NOMO-1 treated with DMSO at 0.1 percent for 48 hours (cell line): Measurements from ENCODE around the gene AREL1.

Experiments used
- DNase-seq: peaks from one replicate; lab custom pipeline; 2025; ENCODE audit not compliant: unreplicated experiment; lab: John Stamatoyannopoulos, UW

Gene AREL1

DNA sequence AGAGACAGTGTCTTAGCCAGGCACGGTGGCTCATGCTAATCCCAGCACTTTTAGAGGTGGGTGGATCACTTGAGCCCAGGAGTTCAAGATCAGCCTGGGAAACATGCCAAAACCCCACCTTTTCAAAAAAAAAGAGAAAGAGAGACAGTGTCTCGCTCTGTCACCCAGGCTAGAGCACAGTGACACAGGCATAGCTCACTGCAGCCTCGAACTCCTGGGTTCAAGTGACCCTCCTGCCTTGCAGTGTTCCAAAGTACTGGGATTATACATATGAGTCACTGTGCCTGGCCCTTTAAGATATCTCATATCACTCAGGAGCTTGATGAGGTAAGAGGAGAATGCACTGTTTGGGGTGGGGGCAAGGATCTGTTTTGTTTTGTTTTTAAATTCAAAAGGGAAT lies 52.7 kb downstream of the AREL1 start:
- DNase-seq, result no peak

DNA sequence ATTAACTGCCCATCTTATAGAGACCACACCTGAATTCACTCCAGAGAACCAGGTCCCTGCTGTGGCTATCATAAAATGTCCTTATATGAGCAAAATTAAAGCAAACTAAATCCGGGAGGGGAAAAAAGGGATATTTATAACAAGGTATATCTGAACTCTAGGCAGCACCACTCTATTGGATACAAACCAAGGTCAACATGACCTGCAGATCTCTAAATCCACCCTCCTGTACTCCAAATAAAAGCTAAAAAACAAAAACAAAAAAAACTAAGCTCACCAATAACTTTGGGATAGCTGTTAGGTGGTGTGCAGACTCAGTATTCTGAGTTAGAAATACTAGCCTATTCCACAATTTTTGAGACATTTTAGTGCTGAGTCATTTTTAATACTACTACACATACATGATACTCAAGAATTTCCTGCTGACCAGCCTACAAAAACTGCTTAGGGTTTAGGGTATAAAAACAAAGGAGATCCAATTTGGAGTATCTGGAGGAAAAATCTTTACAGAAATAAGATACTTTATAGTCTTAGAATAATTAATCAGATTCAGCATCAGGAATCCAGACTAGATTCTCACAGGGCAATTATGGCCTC lies 54.2 kb downstream of the AREL1 start:
- no peak for DNase-seq

DNA sequence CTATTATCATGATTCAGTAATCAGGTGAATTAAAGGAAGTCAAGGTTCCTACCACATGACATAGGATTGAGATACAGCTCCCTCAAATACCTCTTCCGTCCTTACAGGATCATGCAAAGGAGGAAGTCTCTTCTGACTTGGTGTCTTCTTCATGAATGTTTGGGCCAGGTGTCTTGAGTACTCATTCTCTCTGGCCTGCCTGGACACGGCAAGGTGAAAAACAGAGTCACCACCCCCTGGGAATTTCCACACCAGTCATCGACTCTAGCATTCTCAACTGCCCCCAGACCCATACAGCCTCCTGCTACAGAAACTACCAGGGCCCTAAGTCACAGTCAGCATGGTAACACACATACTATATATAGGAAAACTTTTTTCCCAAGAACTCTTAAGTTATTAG lies 55.9 kb downstream of the AREL1 start:
- no peak for DNase-seq

DNA sequence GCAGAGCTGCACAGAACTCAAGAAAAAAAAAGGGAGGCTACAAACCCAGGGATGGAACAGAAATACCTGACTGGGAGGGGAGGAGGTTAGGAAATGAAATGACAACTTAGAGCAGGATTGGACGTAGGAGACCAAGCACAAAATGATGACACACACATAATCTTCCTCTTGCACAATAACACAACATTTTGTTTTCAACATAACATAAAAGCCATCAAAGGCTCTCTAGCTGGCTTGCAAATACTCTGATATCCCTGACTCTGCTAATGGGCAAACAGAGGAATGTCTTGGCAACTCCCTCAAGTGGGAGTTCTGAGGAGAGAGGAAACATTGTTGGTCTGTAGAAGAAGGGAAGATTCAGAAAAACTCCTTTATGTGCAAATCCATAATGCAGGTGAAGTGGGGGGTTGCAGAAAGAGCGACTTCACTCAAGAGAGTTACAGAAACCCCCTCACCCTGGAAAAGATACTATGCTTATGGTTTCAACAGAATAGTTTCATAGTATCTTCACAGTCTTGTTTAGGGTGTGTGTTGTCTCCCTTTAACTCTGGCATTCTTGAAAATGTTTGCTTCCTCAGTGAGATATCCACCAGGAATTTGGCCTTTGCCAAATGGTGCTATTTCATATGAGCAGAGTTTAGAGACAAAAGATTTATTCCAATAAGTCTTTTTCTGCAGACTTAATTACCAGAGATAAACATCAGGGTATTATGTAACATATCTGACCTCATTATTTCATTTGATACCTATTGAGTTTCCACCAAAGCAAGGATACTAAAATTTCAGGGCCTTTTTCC lies 57.1 kb downstream of the AREL1 start:
- no peak for DNase-seq

DNA sequence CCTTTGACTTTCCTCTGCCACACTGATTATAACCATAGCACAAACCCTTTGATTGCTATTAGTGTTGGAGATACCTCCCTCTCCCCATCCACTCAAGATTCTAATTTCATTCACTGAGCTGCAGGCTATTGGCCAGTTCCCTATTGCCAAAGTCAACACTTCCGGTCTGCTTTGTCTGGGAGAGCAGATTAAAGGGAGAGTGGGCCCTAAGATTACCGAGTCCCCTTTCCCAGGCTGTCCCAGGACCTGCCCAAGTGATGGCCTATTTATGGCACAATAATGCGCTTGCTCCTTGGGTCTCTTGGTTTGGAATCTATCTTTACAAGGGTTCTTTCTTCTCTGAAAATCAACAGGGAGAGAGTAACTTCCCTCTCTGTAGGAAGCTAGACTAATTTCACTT lies 57.9 kb downstream of the AREL1 start:
- DNase-seq, result no peak

DNA sequence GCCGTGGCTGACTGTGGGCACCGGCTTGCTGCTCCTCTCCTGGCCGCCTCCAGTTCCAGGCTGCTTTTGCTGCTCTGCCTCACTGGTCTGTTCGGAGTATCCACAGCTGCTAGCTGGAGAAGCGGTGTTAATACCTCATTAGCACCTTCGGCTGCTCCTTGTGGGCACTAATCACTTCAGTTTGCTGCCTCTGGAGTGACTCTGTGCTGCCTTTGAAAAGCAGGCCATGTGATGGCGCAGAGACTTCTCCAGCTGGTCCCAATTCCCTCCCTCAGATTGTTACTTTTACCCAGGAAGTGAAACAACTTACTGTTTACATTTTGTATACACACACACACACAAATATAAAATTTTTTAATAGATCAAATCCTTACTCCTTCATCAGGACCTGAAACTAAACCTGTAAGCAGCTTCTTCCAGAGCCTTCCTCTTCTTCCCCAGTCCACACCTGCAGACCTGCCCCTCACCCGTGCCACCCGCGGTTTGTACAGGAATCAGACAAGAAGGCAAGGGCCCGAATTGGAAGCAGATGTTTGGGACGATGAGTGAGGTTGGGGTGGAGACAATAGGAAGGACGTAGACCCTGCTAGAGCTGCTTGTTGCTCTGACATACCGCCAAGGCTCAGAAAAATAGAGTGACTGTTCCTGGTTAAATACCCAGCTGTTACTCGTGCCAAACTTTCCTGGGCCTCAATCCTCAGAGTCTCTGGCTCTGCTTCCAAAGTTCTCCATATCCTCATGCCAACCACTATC lies 59.3 kb downstream of the AREL1 start:
- DNase-seq, result no peak

DNA sequence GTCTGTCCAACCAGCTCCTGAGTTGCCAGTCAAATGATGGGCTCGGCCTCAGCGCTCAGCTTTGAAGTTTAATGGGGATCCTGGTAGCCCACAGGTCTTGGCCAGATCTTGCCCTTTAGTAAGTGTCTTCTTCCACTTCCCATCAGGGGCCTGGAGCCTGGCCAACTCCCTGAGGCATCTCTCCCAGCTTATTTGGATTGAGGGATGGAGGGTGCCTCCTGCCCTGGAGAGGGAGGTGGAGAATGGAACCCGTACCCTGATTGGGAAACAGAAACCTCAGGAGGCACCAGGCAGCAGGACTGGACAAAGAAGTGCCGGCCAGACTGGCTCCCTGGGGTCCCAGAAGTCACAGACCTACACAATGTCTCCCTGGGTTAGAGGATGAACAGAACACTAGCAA lies 60.3 kb downstream of the AREL1 start:
- DNase-seq, result no peak

DNA sequence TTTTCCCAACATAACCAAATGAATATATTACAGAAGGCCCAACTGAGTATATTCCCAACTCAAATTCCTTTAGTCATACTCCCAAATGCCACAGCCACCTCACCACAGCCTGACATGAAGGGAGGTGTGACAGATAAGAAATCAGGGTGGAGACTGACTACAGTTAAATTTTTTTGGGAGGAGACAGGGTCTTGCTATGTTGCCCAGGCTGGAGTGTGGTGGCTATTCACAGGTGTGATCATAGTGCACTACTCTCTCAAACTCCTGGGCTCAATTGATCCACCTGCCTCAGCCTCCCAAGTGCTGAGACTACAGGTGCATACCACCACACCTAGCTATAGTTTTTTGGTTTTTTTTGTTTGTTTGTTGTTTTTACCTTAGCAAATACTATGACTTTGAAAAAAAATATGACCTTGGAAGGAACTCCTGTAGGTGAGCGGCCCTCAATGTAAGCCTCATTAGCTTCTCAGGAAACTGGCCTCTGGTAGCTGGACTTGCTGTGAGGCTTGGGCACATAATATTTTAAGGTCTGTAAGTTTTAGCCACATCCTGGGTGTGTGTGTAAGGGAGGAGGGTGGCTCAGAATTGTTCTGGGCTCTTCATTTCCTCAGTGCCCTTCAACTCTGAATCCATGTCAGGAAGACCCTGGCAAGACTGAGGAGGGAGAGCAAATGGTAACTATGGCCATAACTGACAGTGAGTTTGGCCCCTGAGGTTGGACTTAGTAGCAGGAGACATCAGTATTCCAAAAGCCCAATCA lies 61.8 kb downstream of the AREL1 start:
- no peak for DNase-seq

DNA sequence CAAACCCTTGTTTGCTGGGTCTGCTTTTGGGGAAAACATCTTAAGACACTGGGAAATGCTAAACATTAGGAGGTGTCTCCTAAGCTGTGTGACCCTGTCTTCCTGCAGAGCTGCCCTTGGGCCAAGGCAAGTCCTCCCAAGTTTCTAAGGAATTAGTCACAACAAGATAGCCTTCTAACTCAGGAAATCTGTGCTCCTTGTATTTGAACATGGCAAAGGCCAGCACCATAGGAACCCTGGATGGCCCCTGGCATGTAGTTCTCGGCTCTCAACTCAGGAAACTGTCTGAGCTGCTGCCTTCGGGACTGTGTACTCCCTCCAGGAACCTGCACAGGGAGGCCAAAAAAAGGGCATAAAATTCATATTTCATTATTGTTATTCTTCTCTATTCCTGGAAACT lies 63.2 kb downstream of the AREL1 start:
- DNase-seq, result no peak

DNA sequence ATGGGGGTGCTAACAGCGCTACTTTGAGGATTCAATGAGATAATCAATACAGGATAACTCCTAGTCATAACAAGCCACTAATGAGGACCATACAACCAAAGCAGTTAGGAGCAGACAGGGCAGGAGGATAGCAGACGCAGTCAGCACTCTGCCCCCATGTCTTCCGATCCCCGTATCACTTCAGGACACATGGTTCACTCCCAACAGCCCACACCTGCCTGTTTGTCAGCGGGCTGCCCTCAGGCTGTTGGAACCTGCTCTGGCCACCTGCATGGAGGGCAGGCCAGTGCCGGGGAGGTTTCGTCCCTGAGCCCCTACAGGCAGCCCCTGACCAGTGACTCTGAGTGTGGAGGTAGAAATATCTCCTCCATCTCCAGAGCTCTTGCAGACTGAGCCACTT lies 63.7 kb downstream of the AREL1 start:
- DNase-seq, result no peak

DNA sequence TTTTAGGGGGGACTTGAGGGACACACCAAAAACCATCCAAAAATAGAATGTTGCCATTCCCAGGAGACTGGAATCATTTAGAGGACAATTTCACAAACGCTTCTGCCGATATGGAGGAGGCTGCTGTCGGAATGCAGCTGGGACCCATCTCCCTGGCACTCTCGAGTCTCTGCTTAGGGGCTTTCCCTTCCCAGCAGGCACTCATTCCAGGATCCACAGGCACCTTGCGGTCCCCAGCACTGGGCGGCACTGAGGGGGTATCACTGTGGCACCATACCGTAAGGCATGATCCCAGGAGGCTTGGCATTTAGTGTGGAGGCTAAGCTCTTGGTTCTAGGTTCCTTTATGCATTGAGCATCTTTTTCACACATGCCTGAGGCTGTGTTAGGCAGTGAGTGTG lies 64.3 kb downstream of the AREL1 start:
- DNase-seq, result no peak

DNA sequence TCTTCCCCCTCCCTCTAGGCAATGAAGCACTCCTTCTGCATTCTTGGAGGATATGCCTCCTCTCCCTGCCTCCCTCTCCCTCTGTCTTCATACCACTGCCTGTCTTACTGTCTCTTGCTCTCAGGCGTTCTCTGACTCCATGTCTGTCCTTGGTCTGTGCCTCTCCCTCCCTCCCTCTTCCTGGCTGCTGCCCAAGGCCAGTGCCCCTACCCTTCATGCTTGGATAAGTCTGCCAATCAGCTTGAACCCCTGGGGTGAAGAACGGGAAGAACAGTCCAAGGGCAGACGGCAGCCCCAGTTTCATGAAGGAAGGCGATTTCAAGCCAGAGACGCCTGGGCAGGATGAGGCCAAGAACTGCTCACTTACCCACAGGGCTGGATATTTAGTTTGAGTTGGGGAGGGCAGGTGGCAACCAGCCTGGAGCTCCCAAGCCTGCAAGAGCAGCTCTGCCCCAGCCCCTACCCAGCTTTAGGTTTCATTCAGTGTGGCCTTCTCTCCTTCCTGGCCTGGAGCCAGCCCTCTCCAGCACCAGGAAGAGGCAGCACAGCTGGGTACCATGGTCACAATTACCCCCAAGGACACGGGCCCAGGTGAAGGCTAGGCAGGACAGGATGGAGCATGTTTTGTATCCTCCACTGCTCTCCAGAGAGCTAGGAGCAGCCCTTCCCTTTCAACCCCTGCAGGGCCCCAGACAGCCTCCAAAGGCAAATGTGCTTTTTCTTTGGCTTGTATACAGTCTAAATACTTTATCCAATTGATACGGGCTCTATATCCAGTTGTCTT lies 65.0 kb downstream of the AREL1 start:
- DNase-seq, result no peak

DNA sequence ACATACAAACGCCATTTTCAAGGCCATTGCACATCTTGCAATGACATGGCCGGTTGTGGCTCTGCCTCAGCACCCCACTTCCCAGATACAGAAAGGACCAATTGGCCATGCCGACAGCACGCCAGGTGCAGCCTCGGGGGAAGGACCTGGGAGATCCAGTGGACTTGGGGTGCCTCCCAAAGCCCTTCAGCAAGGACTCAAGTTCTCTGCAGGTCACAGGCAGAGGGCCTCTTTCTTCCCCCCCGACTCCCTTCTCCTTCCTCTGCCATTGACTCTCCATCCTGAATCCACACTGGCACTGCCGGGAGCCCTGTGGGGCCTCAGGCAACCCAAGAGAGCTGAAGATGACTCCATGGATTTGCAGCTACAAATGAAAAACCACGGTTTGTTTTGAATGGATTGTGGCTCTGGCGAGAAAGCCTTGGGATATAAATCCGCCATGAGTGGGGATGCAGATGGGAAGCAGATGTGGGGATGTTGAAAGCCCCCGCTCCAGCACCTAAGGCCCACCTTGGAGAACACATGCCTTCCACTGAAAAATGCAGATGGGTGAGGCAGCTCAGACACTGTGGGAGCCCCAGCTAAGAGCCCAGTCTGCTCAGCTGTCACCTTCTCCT lies 65.7 kb downstream of the AREL1 start:
- no peak for DNase-seq

DNA sequence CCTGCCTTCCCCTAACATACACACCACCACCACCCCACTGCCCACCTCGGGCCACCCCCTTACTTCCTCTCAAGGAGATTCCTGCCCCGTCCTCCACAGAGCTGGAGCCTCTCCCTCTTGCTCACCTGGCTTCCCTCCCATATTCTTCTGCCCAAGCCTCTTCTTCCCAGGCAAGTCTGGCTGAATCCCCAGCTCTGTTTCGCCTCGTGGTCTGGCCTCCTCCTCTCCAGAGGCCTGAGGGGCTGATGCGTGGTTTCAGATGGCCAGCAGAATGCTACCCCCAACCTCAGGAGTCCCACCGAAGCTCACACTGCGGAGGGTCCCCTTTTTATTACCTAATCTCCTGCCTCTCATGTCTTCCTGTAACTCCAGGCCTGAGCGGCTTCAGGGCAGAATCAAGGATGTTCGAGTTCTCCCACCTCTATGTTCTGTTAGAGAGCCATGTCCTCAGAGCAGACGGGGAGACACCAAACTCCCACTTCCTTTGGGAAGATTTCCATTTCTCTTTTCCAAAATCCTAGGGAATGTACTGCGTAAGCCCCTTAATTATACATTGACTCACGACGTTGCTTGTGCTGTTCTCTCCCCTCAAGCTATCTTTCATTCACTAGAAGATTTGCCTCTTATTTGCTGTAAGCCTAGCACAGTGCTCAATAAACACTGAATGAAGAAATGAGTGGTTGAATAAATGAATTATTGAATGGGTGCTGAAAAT lies 67.0 kb downstream of the AREL1 start:
- no peak for DNase-seq

DNA sequence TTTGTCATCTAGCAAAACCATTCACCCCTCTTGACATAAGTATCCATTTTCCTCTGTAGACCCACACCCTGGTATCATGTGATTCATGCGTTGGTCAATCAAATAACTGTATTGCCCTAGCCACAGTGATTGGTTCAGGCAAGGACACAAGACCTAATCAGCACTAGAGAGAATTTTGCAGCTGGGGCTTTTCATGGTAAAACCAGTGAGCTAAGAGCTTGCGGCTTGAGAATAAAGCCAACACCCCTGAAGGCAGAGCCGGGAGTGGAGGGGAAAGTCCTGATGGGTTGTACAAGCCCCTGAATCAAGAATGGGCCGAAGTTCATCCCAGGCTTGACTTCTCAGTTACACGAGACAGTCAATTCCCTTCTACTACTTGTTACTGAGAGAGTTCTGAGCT lies 67.6 kb downstream of the AREL1 start:
- DNase-seq, result no peak

DNA sequence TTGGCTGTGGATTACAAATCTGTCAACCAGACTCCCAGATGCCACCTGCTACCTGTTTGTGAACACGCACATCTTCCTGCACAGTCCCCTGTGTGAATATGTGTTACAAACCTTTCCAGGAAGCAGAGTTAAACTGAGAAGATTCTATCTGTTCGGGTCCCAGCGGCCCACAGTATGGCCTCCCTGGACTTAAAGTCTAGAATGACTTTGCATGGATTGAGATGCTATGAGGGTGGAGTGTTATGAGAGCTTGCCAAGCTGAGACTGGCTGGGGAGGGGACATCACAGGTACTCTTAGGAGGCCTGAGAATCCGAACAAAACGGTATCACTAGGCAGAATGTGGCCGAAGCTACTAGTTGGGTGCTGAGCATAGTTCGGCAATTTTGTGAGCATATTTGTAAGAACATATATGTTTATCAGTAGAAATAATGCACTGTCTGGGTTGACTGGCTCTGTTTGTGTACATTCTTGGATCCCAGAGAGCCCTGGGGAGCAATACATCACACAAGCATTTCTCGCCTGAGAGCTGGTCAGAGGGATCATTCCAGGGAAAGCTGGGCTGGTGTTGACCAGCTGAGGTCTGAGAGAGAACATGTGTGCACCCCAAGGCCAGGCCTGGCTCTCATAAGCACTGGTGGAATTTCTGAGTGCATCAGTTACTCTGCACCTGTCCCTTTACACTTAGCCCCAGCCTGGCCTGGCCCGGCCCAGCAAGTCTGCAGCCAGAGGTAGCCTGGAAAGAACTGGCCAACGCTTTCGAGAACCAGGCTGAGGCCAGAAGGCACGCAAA lies 71.1 kb downstream of the AREL1 start:
- no peak for DNase-seq

DNA sequence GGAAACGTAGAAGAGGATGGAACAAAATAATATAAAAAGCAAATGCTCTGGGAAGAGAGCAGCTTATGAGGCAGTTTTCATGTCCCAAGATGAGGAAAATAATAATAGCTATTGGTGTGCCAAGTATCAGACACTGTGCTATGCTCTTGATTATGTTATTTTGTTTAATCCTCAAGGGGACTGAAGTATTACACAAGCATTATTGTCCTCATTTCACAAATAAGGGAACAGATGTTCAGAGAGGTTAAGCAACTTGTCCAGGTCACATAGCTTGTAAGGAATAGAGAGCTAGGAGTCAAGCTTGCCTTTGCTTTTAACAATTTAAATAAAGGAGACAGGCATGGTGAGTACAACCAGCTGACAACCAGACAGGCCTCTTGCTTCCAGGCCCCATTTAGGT lies 73.9 kb downstream of the AREL1 start:
- no peak for DNase-seq

DNA sequence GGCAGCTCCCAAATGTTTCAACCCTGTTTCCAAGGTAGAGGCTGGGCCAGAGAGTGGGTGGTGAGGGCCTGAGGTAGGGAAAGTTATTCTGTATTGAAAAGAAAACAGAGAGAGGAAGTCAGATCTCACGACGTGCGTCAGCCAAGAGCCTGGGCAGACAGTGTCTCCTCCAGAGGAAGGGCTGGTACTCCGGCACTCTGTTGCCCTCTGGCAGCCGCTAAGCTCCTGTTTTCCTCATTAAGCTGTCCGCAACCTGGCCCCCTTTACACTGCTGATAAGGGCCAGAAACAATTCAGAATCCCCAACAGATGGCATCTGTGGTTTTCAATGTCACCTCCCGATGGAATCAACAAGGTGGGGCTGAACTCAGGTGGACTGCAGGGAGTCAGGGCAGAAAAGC lies 74.8 kb downstream of the AREL1 start:
- no peak for DNase-seq

DNA sequence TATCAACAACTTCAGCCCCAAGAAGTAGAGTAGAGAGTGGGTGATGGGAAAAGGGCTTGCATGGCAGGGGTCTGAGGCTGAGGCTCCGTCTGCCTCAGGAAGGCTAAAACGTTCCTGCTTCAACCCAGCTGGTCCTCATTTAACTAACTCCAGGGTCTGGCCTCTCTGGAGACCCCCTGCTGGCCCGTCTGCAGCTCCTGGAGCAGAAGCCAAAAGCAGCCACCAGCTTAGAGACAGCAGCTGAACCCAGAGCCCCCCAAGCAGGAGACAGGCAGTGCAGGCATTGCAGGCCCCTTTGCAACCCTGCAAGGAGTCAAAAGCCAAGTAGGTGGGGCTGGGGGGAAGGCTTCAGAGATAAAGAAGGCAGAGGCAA lies 75.7 kb downstream of the AREL1 start:
- DNase-seq, result no peak
